Measurements from ENCODE around the gene RSPRY1.

RSPRY1 gene

DNA sequence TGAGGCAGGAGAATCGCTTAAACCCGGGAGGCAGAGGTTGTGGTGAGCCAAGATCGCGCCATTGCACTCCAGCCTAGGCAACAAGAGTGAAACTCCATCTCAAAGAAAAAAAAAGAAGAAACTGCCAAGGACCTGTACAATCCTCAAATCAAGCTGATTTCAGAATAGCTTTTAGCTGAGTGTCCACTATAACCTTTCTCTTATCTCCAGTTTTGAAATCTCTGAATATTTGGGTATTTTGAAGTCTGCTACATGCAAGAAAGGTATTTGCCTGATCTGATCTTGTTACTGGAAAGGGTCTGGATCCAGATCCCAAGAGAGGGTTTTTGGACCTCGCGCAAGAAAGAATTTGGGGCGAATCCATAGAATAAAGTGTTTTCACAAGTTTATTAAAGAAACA, 39.8 kb downstream of the RSPRY1 start:
- DNase-seq: no peak

DNA sequence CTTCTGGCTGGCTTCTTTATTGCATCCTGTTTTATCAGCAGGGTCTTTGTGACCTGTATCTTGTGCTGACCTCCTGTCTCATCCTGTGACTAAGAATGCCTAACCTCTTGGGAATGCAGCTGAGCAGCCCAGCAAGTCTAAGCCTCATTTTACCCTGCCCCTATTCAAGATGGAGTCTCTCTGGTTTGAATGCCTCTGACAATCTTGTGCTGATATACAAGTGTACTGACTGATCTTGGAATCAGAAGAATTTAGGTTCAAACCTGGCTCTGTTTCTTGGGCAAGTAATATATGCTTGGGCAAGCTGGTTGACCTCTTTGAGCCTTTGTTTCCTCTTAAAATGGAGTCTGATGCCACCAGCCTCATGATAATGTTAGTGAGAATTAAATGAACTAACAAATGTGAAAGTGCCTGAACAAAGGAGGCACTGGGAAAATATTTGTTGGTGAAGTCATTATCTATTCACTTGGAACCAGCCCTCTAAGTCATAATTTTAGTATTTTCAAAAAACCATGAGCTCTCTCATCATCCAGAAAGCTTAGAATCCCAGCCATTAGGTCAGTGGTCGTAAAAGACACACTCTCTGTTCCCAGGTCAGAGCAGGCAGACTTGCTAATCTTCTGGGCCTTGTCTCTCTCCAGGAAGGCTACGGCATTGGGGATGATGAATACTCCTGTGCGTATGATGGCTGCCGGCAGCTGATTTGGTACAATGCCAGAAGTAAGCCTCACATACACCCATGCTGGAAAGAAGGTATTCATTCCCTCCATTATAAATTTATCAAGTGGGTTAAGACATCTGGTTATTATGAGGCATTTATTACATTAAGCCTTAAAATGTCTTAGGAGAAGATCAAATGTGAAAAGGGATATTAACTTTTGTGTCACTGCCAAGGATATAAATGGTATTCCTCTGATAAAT, 40.8 kb downstream of the RSPRY1 start:
- DNase-seq: no peak

DNA sequence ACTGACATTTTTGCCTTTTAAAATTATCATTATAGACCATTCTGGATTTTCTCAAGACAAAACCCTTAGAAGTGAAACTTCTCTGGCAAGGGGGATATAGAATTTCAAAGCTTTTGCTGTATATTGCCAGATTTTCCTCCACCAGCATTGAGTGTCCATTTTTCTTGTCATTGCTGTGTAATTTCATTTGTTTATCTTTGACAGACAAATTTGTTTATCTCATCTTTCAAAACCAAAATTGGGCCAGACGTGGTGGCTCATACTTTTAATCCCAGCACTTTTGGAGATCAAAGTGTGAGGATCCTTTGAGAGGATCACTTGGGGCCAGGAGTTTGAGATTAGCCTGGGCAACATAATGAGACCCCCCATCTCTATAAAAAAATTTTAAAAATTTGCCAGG, 43.0 kb downstream of the RSPRY1 start:
- no peak for DNase-seq

DNA sequence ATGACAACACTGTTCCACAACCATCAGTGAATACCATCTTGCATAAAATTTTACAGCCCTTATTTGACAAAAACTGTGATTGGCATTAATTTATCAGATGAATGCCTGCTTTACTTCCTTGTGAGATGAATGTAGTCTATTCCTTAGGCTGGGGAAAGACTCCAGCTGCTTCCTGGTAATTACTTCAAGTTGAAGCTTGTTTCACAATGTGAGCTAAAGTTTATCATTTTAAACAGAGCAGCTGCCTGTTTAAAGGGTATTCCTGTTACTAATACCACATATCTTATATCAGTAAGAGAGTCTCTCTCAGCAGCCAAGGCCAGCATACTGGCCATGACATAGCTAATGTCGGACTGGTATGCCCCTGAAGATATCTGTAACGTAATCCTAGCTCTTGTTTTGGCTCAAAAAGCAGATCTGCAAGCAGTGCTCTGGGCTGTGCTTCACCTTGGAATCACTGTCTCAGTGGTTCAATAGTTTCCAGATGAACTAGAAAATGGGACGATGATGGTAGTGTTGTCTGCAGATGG, 45.8 kb downstream of the RSPRY1 start:
- DNase-seq: no peak

DNA sequence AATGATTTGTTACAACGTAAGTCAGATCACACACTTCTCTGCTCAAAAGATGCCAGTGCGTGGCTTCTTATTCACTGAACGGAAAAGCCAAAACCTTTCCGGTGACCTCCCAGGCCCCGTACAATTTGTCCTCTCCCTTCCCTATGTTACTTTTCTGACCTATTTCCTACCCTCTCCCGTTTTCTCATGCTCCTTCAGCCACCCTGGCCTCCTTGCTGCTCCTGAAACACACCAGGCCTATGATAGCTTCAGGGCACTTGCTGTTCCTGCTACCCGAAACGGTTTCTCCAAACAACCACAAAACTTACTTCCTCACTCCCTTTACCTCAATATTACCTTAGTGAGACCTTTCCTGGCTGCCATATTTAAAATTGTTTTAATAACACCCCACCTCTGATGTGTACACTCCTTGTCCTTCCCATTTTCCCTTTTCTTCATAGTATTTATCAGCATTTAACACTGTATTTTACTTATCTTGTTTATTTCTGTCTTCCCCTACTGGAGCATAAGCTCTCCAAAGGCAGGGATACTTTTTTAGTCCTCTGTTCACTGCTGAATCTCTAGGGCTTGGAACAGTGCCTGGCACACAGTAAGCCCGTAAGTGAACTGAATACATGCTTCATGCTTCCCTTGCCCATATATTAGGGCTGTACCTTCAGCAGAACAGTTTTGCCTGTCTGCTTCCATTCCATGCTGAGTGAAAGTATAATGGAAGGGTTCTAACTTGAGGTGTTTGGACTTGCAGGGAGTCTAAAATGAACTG, 48.0 kb downstream of the RSPRY1 start:
- DNase-seq: no peak

DNA sequence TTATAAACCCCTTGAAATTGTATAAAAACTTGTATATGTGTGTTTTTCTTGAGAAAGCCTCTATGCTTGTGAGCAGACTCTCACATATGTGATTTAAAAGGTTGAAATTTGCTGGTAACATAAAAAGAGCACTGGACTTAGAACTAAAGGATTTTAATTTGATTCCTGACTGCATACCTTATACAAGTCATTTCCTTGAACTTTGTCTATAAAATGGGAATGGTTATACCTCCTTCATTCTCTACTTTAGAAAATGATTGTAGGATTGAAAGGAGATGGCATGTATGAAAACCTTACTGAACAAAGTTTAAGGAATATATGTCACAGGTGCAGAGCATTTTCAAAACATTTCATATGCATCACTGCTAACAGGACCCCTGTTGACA, 48.6 kb downstream of the RSPRY1 start:
- DNase-seq: no peak

DNA sequence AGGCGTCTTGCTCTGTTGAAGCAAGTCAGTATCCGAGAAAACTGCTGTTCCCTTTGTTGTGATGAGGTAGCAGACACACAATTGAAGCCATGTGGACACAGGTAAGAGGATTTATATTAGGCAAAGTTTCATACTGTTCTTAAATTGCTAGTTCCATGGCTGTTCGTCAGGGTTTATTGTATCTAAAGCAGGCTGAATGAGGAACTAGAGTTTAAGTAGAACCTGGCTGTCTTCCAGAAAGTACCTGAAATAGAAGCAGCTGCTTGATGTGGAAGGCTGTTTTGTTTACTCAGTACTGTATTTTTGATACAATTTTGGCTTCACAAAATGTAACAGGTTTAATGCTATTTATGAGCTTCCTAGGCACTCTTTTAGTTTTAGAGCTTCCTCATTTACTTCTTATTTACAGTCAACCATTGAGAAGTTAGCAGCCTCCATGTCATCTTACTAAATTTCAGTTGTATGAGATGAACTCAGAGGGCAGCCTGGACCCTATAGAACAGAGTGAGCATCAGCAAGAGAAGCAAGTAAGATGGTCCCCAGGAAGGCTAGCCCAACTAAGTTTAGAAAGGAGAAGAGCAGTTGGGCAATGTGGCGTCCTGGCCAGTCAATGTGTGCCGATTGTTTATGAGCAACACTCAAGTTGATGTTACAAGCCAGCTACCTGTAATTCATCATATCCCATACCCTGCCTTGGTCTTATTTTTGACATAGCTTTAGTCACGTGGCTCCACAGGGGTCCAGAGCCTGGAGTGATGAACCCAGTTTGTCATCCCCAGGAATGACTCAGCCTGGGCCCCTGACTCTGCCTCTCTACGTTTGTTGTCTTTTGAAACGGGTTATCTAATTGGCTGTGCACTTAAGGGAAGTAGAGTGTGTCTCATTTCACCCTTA, 49.2 kb downstream of the RSPRY1 start:
- DNase-seq: peak; percentile 93

DNA sequence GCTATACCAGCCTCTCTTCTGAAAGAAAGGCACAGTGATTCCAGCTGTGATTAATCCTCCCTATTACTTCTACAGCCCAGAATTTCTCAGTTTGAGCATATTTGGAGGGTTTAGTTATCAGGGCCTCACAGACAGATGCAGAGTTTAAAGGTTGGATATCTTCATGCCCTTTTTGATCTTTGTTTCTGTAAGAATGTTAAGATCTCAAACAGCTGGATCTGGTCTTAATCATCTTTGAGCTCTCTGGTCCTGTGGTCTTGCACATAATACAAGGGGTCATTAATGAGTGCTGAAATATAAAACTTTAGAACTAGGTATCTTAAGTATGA, 49.9 kb downstream of the RSPRY1 start:
- DNase-seq: no peak

DNA sequence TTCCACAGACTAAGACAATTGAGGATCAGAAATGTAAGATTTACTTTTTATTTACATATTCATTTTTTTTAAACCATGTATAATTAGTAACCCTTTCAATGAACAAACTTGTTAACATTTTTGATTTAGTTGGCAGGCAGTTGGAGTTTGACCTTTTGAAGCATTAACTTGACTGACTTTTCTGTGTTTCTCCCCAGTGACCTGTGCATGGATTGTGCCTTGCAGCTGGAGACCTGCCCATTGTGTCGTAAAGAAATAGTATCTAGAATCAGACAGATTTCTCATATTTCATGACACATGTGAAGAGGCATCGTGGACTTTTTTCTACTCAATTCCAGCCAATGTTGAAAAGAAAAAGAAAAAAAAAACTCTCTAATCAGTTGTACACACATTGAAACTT, 52.6 kb downstream of the RSPRY1 start:
- DNase-seq: no peak

DNA sequence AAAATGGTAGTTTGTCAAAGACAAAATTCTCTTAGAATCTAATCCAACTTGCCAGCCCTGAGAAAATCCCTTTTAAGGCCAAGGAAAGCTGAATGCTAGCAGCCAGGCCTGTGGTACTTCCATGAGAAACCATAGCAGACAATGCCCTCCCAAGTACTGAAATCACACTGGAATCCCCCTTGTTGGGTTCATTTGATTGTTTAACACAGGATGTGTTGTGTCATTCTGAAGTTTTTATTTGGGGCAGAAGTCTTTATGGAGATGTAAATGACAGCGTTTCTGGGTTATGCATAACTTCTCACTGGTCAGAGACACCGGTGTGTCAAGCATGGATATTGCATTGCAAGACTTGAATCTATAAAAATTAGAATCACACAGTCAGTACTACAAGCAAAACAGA, 53.0 kb downstream of the RSPRY1 start:
- no peak for DNase-seq

DNA sequence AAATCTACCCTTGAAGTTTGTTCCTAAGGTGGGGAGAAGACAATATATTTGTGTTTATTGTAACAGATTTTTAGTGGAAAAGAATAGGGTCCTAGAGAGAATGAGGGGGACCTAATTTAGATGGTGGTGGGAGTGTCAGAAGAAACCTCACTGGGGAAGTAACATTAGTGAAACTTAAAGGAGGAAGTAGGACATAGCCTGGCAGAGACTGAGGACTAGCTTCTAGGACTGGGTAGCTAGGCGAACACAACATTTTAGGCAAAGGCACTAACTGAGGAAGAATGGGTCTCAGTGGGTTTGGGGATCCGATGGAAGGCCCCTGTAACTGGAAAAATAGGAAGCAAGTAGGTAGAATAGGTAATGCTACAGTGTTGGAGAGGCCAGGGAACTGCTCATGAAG, 54.7 kb downstream of the RSPRY1 start:
- peak; percentile 52 for DNase-seq

DNA sequence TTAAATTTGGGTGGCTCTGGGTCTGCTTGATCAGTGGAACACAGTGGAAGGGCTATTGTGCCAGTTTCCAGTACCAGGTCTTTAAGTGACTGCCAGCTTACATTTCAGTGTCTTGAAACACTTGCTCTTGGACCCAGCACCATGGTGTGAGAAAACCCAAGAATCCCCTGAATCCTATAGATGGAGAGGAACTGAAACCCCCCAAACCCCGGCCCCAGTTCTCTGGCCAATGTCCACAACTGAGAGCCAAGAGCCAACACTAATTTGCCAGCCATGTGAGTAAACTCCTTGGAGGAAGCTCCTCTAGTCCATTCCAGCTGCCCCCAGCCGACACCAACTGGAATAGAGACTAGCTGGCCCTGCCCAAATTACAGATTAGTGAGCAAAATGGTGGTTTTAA, 56.5 kb downstream of the RSPRY1 start:
- DNase-seq: no peak

DNA sequence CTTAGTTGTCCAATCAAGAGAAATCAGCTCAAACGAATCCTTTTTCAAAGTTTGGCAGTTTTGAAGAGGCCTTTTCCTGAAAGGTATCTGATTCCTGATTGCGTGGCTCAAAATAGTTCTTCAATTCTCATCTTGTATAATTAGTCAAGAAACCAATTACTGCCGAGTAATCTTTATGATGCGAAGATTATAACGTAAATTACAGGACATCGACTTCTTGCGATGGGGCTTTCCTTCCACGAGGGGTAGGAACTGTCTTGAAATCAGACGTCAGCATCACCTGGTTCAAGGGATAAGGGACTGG, 58.3 kb downstream of the RSPRY1 start:
- no peak for DNase-seq

DNA sequence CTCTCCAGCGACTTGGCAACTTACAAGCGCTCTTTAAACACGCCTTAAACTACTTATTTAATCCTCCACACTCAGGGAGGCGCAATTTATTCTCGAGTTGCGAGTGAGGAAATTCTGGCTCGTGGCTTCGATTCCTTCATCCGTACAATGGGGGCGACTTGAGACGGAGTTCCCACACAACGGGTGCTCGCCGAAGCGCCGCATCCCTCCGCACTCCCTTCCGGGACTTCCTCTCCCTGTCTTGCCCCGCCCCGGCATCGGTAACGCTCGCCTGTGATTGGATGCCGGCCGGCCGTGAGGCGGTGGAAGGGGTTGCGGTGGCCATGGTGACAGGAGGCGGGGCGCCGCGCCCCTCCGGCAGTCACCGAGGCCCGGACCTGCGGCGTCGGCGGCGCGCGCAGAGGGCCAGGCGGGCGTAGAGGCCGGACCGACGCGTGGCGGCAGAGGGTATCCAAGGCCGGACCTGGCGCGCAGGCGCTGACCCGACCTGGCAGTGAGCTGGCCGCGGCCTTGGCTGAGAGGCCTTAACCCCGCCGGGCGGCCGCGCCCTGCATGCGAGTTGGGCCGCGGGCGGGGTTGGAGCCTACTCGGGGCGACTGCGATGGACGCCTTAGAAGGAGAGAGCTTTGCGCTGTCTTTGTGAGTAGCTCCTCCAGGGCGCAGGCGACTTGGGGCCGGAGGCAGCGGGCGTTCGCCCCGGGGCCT, 58.8 kb downstream of the RSPRY1 start, which contains the start of gene ARL2BP:
Gene ARL2BP (plus strand): TSS at position 493 of the 705 bp plus-strand sequence. CDS start 109 bp downstream, at position 602.
- DNase-seq: peak; percentile 99

DNA sequence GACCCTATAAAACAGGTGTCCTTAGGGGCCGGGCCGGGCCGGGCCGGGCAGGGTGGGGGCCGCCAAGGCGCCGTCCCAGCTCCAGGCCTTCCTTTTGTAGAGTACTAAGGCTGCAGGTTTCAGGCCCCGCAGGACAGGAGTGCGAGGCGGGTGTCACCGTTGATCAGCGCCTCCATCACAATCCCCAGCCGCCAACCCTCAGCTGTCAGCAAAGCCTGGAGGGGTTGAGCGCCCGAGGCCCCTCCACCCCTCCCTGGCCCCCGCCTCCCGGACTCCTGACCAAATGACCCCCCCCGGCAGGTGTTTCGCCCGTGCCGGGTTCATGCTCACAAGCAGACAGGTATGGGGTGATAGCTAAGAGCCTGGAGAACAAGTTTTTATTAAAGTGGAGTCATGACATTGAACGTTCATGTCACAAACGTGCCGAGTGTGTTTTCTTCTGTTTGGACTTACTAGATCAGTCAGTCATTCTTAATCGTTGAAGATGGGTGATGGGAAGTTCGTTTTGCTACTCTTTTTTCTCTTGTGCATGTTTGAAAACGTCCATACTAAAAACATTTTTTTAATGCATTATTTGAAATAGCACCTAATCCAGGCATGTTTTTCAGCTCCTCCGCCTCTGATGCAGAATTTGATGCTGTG, 59.5 kb downstream of the RSPRY1 start:
- DNase-seq: peak; percentile 57

DNA sequence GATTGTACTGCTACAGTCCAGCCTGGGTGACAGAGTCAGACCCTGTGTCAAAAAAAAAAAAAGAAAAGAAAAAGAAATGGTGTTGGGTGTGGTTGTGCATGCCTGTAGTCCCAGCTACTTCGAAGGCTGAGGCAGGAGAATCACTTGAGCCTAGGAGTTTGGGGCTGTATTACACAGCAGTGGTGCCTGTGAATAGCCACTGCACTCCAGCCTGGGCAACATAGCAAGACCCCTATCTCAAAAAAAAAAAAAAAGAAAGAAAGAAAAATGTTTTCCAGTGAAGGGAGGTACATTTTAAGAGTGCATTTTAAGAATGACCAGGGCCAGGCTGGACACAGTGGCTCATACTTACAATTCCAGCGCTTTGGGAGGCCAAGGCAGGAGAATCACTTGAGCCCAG, 65.2 kb downstream of the RSPRY1 start:
- DNase-seq: no peak

DNA sequence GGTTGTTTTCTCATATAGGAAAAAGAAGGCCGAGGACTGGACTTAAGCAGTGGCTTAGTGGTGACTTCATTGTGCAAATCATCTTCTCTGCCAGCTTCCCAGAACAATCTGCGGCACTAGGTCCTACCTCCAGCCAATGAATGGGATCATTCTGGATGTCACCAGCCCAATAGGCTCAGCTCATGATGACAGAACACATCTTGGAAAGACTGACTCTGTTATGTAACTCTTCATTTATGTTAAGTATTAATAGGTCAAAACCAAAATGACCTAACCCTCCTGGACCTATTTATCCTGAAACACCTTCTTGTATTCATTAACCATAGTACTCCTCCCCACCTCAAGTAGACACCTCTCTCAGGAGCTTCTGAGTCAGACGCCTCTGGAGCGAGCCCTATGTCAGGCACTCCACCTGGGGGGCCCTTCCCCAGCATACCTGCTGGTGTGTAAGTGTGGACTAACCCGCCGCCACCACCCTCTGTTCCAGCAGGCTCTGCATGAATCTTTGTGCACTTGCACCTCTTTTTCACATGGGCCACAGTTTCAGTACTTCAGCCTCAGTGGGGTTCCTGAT, 66.1 kb downstream of the RSPRY1 start:
- no peak for DNase-seq

DNA sequence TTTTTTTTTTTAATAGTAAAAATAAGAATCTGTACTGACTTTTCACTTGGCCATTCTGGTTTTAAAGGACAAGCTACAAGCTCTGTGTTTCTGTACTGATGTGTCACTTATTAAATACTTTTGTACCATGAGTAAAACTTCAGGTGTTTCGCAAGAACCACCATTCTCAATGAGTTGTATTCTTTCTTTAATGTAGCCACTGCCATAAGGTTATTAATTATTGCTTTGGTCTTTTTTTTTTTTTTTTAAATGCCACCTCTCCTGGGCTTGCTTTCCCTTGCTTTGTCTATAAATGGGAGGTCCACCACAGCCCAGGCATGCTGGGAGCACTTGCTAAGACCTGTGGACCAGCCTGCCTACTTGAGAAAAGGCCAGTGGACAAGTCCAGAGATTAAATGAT, 67.3 kb downstream of the RSPRY1 start:
- DNase-seq: no peak

DNA sequence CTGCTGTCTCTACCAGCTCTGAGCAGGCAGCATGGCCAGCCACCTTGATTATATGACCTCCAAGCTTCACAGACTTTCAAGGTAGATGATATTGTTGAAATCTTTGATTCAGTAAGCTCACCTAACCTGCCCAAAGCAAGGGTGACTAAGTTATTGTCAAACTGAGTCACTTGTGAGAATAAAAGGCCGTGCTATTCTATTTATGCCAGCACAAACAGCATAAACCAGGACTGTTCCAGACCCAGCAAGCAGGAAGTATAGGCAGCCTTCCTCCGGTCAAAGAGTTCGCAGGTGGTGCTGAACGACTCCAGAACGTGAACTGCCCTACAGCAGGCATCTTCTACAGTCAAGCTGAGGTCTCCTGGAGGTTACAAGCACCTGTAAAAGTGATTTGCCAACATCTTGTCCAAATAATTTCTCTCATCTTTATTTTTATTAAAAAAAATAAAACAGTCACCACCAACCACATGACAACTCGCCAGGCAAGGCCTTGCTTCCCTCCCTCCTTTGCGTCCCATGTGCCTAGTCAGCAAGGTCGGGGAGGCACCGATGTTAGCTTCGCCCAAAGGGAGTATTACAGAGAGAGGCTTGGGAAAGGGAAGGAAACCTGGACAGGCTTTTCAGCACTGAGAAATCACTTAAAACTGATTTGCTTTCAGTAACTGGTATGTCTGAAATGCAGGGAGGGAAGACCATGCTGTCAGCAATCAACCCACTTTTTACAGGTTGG, 69.7 kb downstream of the RSPRY1 start:
- DNase-seq: no peak

DNA sequence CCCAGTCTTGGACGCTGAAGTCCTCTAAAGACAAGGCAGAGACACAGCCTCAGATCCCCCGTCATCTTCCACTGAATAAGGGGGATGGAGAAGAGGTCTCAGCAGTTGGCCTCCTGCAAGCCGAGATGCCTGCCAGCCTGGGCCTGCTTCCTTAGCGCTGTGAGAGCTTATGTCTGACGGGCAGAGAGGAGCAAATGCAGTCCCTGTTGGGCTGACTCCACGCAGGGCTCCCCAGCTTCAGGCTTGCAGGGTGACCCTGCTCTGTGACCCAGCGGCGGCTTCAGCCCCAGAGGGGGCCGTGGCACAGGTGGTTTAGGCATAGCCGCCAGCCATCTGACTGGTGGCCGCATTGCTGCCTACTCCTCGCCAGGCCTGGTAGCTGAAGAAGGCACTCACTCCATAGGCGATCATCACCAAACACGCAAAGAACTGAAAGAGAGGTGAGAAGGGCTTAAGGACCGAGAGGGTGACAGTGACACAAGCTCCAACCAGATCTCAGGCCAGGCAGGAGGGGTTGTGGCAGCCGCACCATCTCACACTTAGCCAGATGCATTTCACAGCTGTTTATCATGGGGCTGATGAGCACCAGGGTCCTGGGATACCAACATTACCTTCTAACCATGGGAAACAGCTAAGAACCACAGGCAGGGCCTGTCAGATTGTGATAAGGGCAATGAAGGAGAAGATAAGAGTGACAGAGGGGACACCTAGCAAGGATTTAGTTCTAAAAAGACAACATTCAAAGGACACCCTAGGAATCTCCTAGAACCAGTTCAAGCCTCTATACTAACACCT, 70.7 kb downstream of the RSPRY1 start:
- DNase-seq: no peak

All from RPMI8226 (cell line).